HEK293 (cell line): ENCODE data around the gene SESTD1.

Source experiments
- CTCF ChIA-PET: fragments of 350-600 bp; formaldehyde crosslinking; extraction: SDS; loops from one replicate; lab custom pipeline; 2021; ENCODE audit warnings: antibody characterized with exemption; lab: Yijun Ruan, JAX
- POLR2A ChIA-PET: fragments of 300-600 bp; formaldehyde crosslinking; extraction: SDS; loops from one replicate; lab custom pipeline; 2020; ENCODE audit warnings: antibody characterized with exemption, inconsistent platforms; lab: Yijun Ruan, JAX
- H3K27ac ChIP-seq: fragments of 200-500 bp; sonication (Bioruptor generic); 2 replicates; pipeline ENCODE4 v1.5.1; 2014; ENCODE audit warnings: low read depth, low read length, control low read depth, inconsistent platforms; ENCODE audit errors: extremely low read depth
- H3K36me3 ChIP-seq, 2 experiments: fragments of 200-500 bp in 1 of 2; sonication (Bioruptor generic) in 1 of 2; 1 replicate in 1 of 2; 2 replicates in 1 of 2; pipeline ENCODE4 v1.5.1; 2014 to 2017; ENCODE audit warnings: inconsistent platforms in 2 of 2, low read length in 2 of 2; ENCODE audit not compliant: control insufficient read depth in 2 of 2, insufficient read depth in 1 of 2
- H3K4me1 ChIP-seq: fragments of 200-500 bp; sonication (Bioruptor generic); 2 replicates; pipeline ENCODE4 v1.5.1; 2014; ENCODE audit warnings: mild to moderate bottlenecking, low read length, inconsistent platforms; ENCODE audit not compliant: control insufficient read depth, insufficient read depth
- H3K4me3 ChIP-seq: 2 replicates; pipeline ENCODE4 v1.5.1; 2011; ENCODE audit warnings: low read depth, mild to moderate bottlenecking, control low read depth, low read length, moderate library complexity
- H3K9me3 ChIP-seq: fragments of 200-500 bp; sonication (Bioruptor generic); 2 replicates; pipeline ENCODE4 v1.5.1; 2014; ENCODE audit warnings: low read depth, low read length, inconsistent platforms; ENCODE audit not compliant: control insufficient read depth, insufficient read depth
- AEBP2 ChIP-seq: fragments of 450-650 bp; formaldehyde crosslinking; IDR thresholded peaks from 2 replicates; pipeline ENCODE4 v1.5.1; 2016; ENCODE audit warnings: missing biosample characterization, missing genetic modification characterization, borderline replicate concordance
- GLIS2 ChIP-seq: fragments of 450-650 bp; formaldehyde crosslinking; IDR thresholded peaks from 2 replicates; pipeline ENCODE4 v1.5.1; 2016; ENCODE audit warnings: missing biosample characterization, missing genetic modification characterization
- MZF1 ChIP-seq: fragments of 450-650 bp; formaldehyde crosslinking; IDR thresholded peaks from 2 replicates; pipeline ENCODE4 v1.5.1; 2017; ENCODE audit warnings: missing biosample characterization, missing genetic modification characterization, borderline replicate concordance
- OSR2 ChIP-seq: fragments of 450-650 bp; formaldehyde crosslinking; IDR thresholded peaks from 2 replicates; pipeline ENCODE4 v1.5.1; 2016; ENCODE audit warnings: missing biosample characterization, missing genetic modification characterization
- PRDM6 ChIP-seq: fragments of 450-650 bp; formaldehyde crosslinking; IDR thresholded peaks from 2 replicates; pipeline ENCODE4 v1.5.1; 2017; ENCODE audit warnings: missing biosample characterization, missing genetic modification characterization
- RBAK ChIP-seq: fragments of 450-650 bp; formaldehyde crosslinking; IDR thresholded peaks from 2 replicates; pipeline ENCODE4 v1.5.1; 2016; ENCODE audit warnings: missing biosample characterization, missing genetic modification characterization
- SETDB1 ChIP-seq: IDR thresholded peaks from one replicate; pipeline ENCODE4 v1.6.1; 2017; ENCODE audit warnings: mild to moderate bottlenecking, low read length, moderate library complexity, mixed read lengths; ENCODE audit not compliant: insufficient read length
- ZNF146 ChIP-seq: fragments of 450-650 bp; formaldehyde crosslinking; IDR thresholded peaks from 2 replicates; pipeline ENCODE4 v1.5.1; 2016; ENCODE audit warnings: missing biosample characterization, missing genetic modification characterization
- ZNF148 ChIP-seq: fragments of 450-650 bp; formaldehyde crosslinking; IDR thresholded peaks from 2 replicates; pipeline ENCODE4 v1.5.0; 2017; ENCODE audit warnings: missing biosample characterization, missing genetic modification characterization, borderline replicate concordance
- ZNF155 ChIP-seq: fragments of 450-650 bp; formaldehyde crosslinking; IDR thresholded peaks from 2 replicates; pipeline ENCODE4 v1.5.1; 2016; ENCODE audit warnings: missing biosample characterization, missing genetic modification characterization
- ZNF169 ChIP-seq: fragments of 450-650 bp; formaldehyde crosslinking; IDR thresholded peaks from 2 replicates; pipeline ENCODE4 v1.5.1; 2016; ENCODE audit warnings: missing biosample characterization, missing genetic modification characterization
- ZNF2 ChIP-seq: fragments of 450-650 bp; formaldehyde crosslinking; IDR thresholded peaks from 2 replicates; pipeline ENCODE4 v1.5.1; 2016; ENCODE audit warnings: missing biosample characterization, missing genetic modification characterization
- ZNF202 ChIP-seq: fragments of 450-650 bp; formaldehyde crosslinking; IDR thresholded peaks from 2 replicates; pipeline ENCODE4 v1.5.1; 2016; ENCODE audit warnings: missing biosample characterization, missing genetic modification characterization, borderline replicate concordance
- ZNF248 ChIP-seq: fragments of 450-650 bp; formaldehyde crosslinking; IDR thresholded peaks from 2 replicates; pipeline ENCODE4 v1.5.1; 2017; ENCODE audit warnings: missing biosample characterization, missing genetic modification characterization
- ZNF311 ChIP-seq: fragments of 450-650 bp; formaldehyde crosslinking; IDR thresholded peaks from 2 replicates; pipeline ENCODE4 v1.5.1; 2017; ENCODE audit warnings: missing biosample characterization, missing genetic modification characterization, borderline replicate concordance
- ZNF335 ChIP-seq: fragments of 450-650 bp; formaldehyde crosslinking; conservative IDR thresholded peaks from 2 replicates; pipeline ENCODE4 v1.5.1; 2016; ENCODE audit warnings: missing biosample characterization, missing genetic modification characterization
- ZNF394 ChIP-seq: fragments of 450-650 bp; formaldehyde crosslinking; IDR thresholded peaks from 2 replicates; pipeline ENCODE4 v1.5.1; 2016; ENCODE audit warnings: missing biosample characterization, missing genetic modification characterization, mild to moderate bottlenecking, moderate library complexity, borderline replicate concordance
- ZNF560 ChIP-seq: fragments of 450-650 bp; formaldehyde crosslinking; IDR thresholded peaks from 2 replicates; pipeline ENCODE4 v1.5.1; 2017; ENCODE audit warnings: missing biosample characterization, missing genetic modification characterization, borderline replicate concordance
- ZNF624 ChIP-seq: fragments of 450-650 bp; formaldehyde crosslinking; IDR thresholded peaks from 2 replicates; pipeline ENCODE4 v1.5.1; 2017; ENCODE audit warnings: missing biosample characterization, missing genetic modification characterization
- ZNF670 ChIP-seq: fragments of 450-650 bp; formaldehyde crosslinking; IDR thresholded peaks from 2 replicates; pipeline ENCODE4 v1.5.1; 2016; ENCODE audit warnings: missing biosample characterization, missing genetic modification characterization, low read depth
- ZSCAN23 ChIP-seq: fragments of 450-650 bp; formaldehyde crosslinking; IDR thresholded peaks from 2 replicates; pipeline ENCODE4 v1.5.1; 2016; ENCODE audit warnings: missing biosample characterization, missing genetic modification characterization
- ZXDB ChIP-seq: fragments of 450-650 bp; formaldehyde crosslinking; IDR thresholded peaks from 2 replicates; pipeline ENCODE4 v1.5.1; 2016; ENCODE audit warnings: missing biosample characterization, missing genetic modification characterization

SESTD1 gene

GRCh38 chr2:179302764-179303571 lies 38.3 kb upstream of the SESTD1 start:
- no peak for TF ChIP-seq ZNF248 (tag by site-specific recombination)
- TF ChIP-seq ZNF202 (tag by site-specific recombination) = no peak
- no peak for TF ChIP-seq ZNF335 (tag by site-specific recombination)
- TF ChIP-seq OSR2 = no peak
- TF ChIP-seq ZNF560 (tag by site-specific recombination) = no peak
- TF ChIP-seq ZNF148 (tag by site-specific recombination) = no peak
- TF ChIP-seq PRDM6 (tag by site-specific recombination) = no peak
- TF ChIP-seq ZNF146 (tag by site-specific recombination) = no peak
- no peak for TF ChIP-seq RBAK (tag by site-specific recombination)
- TF ChIP-seq ZNF311 = no peak
- TF ChIP-seq ZNF2 (tag by site-specific recombination) = no peak
- TF ChIP-seq ZSCAN23 (tag by site-specific recombination) = no peak
- no peak for TF ChIP-seq MZF1 (tag by site-specific recombination)
- no peak for TF ChIP-seq ZNF670 (tag by site-specific recombination)
- no peak for TF ChIP-seq AEBP2 (tag by site-specific recombination)
- TF ChIP-seq ZNF394 (tag by site-specific recombination) = no peak
- no peak for TF ChIP-seq ZNF155 (tag by site-specific recombination)
- no peak for TF ChIP-seq ZNF169 (tag by site-specific recombination)
- TF ChIP-seq ZNF624 (tag by site-specific recombination) = no peak
- TF ChIP-seq, all 188 proteins: peak for 0
- H3K27ac ChIP-seq = no peak overlapping the region
- H3K9me3 ChIP-seq = no peaks in the 10 kb centered on the region
- no peak overlapping the region for H3K4me3 ChIP-seq
- no peaks in the 10 kb centered on the region for H3K36me3 ChIP-seq
- no peaks in the 10 kb centered on the region for H3K4me1 ChIP-seq
- ChIA-PET CTCF (no interaction called here), POLR2A (no interaction called here)

GRCh38 chr2:179302149-179302548 lies 37.5 kb upstream of the SESTD1 start:
- Histone ChIP-seq H3K4me3 (no peak overlapping the region), H3K4me1 (no peaks in the 10 kb centered on the region), H3K36me3 (no peaks in the 10 kb centered on the region), H3K9me3 (no peaks in the 10 kb centered on the region), H3K27ac (no peak overlapping the region)
- POLR2A ChIA-PET = no interaction called here
- CTCF ChIA-PET = no interaction called here
- TF ChIP-seq ZXDB (tag by site-specific recombination) (no peak), GLIS2 (tag by site-specific recombination) (no peak), SETDB1 (peak; percentile 68)
